Measurements from ENCODE around the gene ZNF778. TPM values are rescaled to one million over a fixed set of nuclear protein-coding genes. Genes with fewer than 3 reads are reported as not detected.

ZNF778 gene
- total and polyA plus RNA-seq, 2 of the 8 experiments (the other 6 are each of a cell fraction or from before 2014, with no cell fraction given) = 9.5 to 21.9 TPM

DNA sequence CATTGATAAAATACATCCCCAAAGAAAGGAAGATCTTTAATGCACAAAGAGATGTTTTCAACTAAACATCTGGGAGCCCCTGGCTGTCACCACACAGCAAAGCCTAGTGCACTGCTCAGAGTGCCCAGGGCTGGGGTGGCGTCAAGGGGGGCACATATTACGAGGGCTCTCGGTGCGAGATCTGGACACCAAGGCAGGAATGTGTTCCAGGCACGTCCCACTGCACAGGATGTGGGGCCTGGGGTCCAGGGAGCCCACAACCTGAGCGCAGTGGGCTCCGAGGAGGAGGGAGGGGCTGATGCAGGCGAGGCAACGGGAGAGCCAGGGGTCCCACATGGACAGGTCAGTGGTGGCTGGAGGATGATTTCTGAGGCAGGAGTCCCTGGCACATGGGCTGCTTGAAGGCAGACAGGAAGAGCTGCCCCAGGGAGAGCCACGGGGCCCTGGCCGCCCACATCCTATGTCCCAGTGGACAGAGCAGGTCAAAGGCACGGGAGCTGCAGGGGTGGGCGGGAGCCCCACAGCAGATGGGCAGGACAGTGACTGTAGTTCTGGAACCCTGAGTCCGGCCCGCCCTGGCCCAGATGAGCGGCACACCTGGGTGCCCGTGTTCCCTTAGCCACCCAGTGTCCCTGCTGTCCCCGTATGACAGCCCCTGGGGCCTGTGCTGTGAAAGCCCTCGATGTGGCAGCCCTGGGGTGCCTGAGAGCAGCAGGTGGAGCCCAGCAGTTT is 56.4 kb downstream of the ZNF778 start:
- Histone ChIP-seq H3K9ac (replicated peaks in 1 of 4; ENCODE audit: extremely low read depth in 1 of 4, low read depth in 3 of 4, low read length in 3 of 4) (no peak overlapping the region), H3K36me3 (ENCODE audit: control insufficient read depth in 2 of 4, insufficient read depth in 4 of 4, low read length in 3 of 4) (peaks cover 12 to 75% (median 43%) of the 10 kb centered on the region in 4 experiments), H2AFZ (ENCODE audit: low read length) (no peak overlapping the region), H3K14ac (ENCODE audit: insufficient read length) (no peak overlapping the region), H2BK20ac (ENCODE audit: low read length) (no peak overlapping the region), H3K4me1 (replicated peaks in 1 of 4; ENCODE audit: control insufficient read depth in 3 of 4, insufficient read depth in 4 of 4, low read length in 3 of 4) (no peaks in the 10 kb centered on the region), H3K4me2 (ENCODE audit: insufficient read depth in 1 of 2, low read depth in 2 of 2, low read length in 2 of 2) (no peak overlapping the region), H3K9me3 (ENCODE audit: insufficient read depth in 2 of 2, low read depth in 1 of 2, low read length in 1 of 2) (no peaks in the 10 kb centered on the region), H3K56ac (replicated peaks; ENCODE audit: insufficient read length, low read depth, low read length) (no peak overlapping the region), H3K23ac (ENCODE audit: insufficient read length) (no peak overlapping the region), H3K27ac (ENCODE audit: low read depth, low read length) (no peak overlapping the region), H2BK5ac (ENCODE audit: low read depth, low read length) (no peak overlapping the region), H3K4ac (replicated peaks; ENCODE audit: insufficient read length, low read depth, low read length) (no peak overlapping the region), H3K18ac (ENCODE audit: extremely low read depth, low read length) (no peak overlapping the region), H2BK120ac (replicated peaks; ENCODE audit: low read depth, low read length) (no peak overlapping the region), H4K20me1 (replicated peaks in 1 of 2; ENCODE audit: control insufficient read depth in 1 of 2, insufficient read depth in 2 of 2, low read length in 2 of 2) (peaks cover 9 to 16% of the 10 kb centered on the region in 2 experiments), H4K5ac (ENCODE audit: insufficient read length, low read depth, low read length) (no peak overlapping the region), H3K4me3 (ENCODE audit: extremely low read depth in 1 of 4, insufficient read depth in 2 of 4, low read depth in 3 of 4, low read length in 4 of 4) (no peak overlapping the region), H4K8ac (ENCODE audit: extremely low read depth, insufficient read depth, low read length) (no peak overlapping the region), H3K79me1 (ENCODE audit: low read depth, low read length) (peaks cover 8% of the 10 kb centered on the region), H2BK15ac (ENCODE audit: low read length) (no peak overlapping the region), H4K91ac (replicated peaks; ENCODE audit: insufficient read length, low read length) (no peak overlapping the region), H2BK12ac (ENCODE audit: low read depth, low read length) (no peak overlapping the region), H2AK5ac (ENCODE audit: low read depth, low read length) (no peak overlapping the region), H3K79me2 (ENCODE audit: control insufficient read depth in 1 of 2, insufficient read depth in 2 of 2, low read length in 2 of 2) (peaks cover 0 to 5% of the 10 kb centered on the region in 2 experiments; a peak in 1 of 4 replicates), H3K27me3 (replicated peaks in 1 of 4; ENCODE audit: control insufficient read depth in 3 of 4, extremely low read depth in 1 of 4, insufficient read depth in 3 of 4, low read length in 3 of 4) (no peaks in the 10 kb centered on the region), H3K23me2 (ENCODE audit: low read depth, low read length) (no peaks in the 10 kb centered on the region)
- 94% methylated on average over 18 of the region's 19 CpGs; no CpG with 5 or more reads in 1 of the 2 experiments for WGBS, 2 experiments (ENCODE audit: extremely low coverage in 1 of 2, insufficient coverage in 1 of 2, insufficient read length in 1 of 2, insufficient replicate concordance in 2 of 2, low coverage in 1 of 2, low lambda C conversion rate in 2 of 2, missing lambda C conversion rate in 1 of 2)
- CTCF ChIA-PET (ENCODE audit: partially characterized antibody) = interaction anchor here (0.7 kb wide), 1 partner anchor 71 kb away, joined by 4 read pairs; no protein-coding TSS in a partner anchor
- no peak for DNase-seq (ENCODE audit: low read depth in 1 of 2, low spot score in 2 of 2)
- POLR2A ChIA-PET (ENCODE audit: partially characterized antibody) = interaction anchor here (1.1 to 3.5 kb wide), 4 partner anchors 8 to 19 kb away, joined by 3 to 13 read pairs (median 4); no protein-coding TSS in a partner anchor
- FAIRE-seq = no peak
- TF ChIP-seq, protein P1, sequence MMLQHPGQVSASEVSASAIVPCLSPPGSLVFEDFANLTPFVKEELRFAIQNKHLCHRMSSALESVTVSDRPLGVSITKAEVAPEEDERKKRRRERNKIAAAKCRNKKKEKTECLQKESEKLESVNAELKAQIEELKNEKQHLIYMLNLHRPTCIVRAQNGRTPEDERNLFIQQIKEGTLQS (IDR thresholded peaks at IDR 0.05; ENCODE audit: insufficient read depth, low read depth, low read length) = no peak
- TF ChIP-seq YY1 (IDR thresholded peaks at IDR 0.05; ENCODE audit: low read depth, low read length) (no peak), FOSL1 (IDR thresholded peaks at IDR 0.05; ENCODE audit: insufficient read depth, low read depth, low read length) (no peak), GTF2F1 (IDR thresholded peaks at IDR 0.05; ENCODE audit: borderline replicate concordance, low read depth, low read length) (no peak), POLR2AphosphoS5 (IDR thresholded peaks at IDR 0.05; ENCODE audit: low read depth, low read length) (peak; percentile 17; the same call in 1 of the 2 replicates), EZH2 (IDR thresholded peaks at IDR 0.05; ENCODE audit: low read depth, low read length, severe bottlenecking) (no peak), ZNF274 (IDR thresholded peaks at IDR 0.05; ENCODE audit: borderline replicate concordance, extremely low read depth, low read length) (no peak)
- TF ChIP-seq, protein P2, sequence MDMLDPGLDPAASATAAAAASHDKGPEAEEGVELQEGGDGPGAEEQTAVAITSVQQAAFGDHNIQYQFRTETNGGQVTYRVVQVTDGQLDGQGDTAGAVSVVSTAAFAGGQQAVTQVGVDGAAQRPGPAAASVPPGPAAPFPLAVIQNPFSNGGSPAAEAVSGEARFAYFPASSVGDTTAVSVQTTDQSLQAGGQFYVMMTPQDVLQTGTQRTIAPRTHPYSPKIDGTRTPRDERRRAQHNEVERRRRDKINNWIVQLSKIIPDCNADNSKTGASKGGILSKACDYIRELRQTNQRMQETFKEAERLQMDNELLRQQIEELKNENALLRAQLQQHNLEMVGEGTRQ (IDR thresholded peaks at IDR 0.05; ENCODE audit: low read length) = no peak
